Body of pancreas (tissue), 4 donors: Measurements from ENCODE around the gene MOBP.

Source experiments
- POLR2A ChIP-seq, 3 donors: fragments of 450-650 bp; IDR thresholded peaks; one replicate each; pipeline ENCODE4 v1.6.1; 2016; ENCODE audit warnings: antibody characterized with exemption in 3 of 3, mild to moderate bottlenecking in 2 of 3
- TF ChIP-seq, protein P1 (sequence below), 7 experiments: fragments of 450-650 bp in 4 of 7; fragments of 200-600 bp in 3 of 7; sonication (generic) in 3 of 7; IDR thresholded peaks; one replicate each; pipeline ENCODE4 v1.5.1; 2016 to 2019; ENCODE audit warnings: antibody characterized with exemption in 7 of 7

DNA sequence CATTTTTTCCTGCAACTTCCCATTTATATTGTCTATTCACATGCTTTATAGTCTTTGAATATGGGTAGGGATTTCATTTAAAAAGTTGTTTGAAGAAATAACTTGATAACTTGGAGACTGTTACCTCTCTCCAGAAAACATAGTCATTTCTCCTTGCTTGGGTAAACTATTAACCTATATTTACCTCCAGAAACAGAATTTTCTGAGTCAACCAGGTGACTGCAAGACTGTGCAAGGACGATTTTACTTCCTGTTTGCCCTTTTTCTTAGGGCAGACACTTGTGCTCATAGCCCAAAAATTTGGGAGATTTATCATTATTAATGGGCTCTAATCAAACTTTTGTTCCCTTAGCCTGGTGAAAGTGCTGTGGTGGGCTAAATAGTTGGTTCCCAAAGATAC, 14.3 kb upstream of the MOBP start:
- TF ChIP-seq, protein P1, sequence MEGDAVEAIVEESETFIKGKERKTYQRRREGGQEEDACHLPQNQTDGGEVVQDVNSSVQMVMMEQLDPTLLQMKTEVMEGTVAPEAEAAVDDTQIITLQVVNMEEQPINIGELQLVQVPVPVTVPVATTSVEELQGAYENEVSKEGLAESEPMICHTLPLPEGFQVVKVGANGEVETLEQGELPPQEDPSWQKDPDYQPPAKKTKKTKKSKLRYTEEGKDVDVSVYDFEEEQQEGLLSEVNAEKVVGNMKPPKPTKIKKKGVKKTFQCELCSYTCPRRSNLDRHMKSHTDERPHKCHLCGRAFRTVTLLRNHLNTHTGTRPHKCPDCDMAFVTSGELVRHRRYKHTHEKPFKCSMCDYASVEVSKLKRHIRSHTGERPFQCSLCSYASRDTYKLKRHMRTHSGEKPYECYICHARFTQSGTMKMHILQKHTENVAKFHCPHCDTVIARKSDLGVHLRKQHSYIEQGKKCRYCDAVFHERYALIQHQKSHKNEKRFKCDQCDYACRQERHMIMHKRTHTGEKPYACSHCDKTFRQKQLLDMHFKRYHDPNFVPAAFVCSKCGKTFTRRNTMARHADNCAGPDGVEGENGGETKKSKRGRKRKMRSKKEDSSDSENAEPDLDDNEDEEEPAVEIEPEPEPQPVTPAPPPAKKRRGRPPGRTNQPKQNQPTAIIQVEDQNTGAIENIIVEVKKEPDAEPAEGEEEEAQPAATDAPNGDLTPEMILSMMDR (IDR thresholded peaks at IDR 0.05) = no peak
- no peak for TF ChIP-seq POLR2A (IDR thresholded peaks at IDR 0.05)
